Left forelimb (tissue), 1 donor: ENCODE measurements around the gene SIVA1.

Experiments
- DNase-seq: peaks from one replicate; pipeline ENCODE4 v3.0.0-alpha.2; 2018; ENCODE audit warnings: low spot score

Gene SIVA1

DNA sequence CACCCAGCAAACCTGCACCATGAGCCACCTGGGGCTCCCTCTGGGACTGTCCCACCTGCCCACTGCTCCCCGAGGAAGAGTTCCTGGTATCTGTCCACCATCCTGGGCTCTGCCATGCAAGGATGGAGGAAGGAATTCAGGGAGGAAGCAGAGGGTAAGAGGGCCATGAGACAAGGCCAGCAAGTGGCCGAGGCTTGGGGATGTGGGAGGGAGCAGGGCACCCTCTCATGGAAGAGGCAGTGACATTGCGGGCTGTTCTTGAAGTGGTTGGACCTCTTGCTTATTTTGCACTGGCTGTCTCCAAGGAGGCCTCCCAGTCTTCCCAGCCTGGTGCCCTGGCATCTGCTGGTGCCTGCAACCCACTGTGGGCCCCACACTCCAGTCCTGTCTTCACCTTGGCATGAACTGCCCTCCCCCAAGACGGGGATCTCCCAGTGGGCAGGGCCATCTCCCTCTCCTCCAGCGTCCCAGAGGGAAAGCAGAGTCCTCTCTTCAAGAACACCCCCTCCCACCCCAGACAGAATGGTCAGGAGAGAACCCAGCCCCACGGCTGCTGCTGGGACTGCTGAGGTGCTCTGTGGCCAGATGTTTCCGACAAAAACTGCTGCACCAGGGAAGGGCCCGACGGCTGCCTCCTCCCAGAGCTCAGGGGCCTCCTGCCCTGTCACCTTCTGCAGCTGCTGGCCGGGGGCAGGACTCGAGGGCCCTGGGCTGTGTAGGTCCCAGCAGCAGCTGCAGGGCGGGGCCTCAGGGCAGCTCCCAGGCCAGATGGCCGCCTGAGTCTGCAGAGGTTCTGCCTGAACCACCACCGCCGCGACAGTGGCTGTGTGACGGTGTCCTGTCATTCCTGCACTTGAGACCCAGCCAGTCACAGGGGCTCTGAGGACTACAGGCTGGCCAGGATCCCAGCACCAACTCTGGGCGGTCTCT is 44.4 kb downstream of the SIVA1 start:
- no peak for DNase-seq

DNA sequence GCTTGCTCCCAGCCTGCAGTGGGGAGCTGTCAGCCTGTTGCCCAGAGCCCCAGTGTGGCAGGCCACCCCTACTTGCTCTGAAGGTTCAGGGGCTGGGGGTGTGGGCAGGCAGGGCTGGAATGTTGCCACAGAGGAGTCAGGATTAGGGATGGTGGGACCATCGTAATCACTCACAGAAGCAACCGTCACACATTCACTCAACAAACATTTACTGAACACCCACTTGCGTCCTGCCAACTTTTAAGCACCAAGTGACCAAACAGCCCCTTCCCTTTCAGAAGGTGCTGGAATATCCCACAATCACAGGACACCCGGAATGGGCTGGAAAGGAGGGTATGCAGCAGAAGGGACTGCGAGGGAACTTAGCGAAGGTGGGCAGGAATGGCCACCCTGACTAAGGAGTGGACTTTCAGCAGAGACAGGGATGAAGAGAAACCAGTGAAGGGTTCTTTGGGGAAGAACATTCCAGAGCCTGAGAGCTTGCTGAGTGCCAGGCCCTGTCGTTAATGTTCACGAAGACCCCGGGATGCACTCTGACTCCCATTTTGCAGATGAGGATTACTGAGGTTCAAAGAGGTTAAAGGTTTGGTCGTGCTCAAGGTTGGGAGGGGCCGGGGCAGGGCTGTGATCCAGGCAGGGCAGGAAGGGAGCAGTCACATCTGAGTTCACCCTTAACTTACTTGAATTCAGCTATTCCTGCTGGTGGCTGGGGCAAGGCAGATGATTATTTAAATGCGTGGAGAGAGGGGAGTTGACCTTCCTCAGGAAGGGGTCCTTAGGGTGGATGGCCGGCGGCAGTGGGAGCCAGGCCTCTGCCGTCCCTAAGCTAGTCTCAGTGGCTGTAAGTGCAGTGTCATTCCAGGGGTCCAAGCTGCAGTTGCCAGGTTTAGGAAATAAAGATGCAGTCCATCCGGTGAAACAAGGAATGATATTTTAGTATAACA is 45.6 kb downstream of the SIVA1 start:
- DNase-seq: no peak

DNA sequence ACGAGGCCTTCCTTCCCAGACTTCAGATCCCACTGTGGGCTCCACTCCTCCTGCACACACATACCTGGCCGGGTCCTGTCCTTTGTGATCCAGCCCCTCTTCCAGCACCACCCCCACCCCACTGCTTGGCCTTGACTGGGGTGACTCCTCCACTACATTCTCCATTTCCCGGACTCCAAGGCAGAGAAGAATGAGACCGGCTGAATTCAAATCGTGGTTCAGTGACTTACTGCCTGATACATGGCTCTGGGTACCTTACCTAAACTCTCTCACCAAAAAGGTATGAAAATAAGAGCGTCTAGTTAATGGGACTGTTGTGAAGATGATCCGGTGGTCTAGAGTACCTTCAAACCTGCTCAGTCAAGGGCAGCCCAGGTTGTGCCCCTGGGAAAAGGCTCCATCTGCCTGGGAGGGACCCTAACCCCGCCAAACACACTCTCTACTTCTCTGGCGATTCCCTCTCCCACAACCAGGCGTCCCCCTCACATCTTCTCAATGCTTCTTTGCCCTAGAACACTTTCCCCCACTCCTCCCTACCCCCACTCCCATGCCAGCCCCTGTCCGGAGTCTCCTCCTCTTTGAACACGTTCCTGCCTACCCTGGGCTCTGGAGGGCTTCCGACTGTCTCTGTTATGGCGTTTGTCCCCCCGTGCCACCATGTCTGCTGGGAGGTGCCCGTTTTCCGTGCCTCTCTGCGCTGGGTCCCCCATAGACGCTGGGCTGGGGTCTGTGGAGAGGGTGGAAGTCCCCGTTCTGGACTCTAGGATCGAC is 46.5 kb downstream of the SIVA1 start:
- no peak for DNase-seq

DNA sequence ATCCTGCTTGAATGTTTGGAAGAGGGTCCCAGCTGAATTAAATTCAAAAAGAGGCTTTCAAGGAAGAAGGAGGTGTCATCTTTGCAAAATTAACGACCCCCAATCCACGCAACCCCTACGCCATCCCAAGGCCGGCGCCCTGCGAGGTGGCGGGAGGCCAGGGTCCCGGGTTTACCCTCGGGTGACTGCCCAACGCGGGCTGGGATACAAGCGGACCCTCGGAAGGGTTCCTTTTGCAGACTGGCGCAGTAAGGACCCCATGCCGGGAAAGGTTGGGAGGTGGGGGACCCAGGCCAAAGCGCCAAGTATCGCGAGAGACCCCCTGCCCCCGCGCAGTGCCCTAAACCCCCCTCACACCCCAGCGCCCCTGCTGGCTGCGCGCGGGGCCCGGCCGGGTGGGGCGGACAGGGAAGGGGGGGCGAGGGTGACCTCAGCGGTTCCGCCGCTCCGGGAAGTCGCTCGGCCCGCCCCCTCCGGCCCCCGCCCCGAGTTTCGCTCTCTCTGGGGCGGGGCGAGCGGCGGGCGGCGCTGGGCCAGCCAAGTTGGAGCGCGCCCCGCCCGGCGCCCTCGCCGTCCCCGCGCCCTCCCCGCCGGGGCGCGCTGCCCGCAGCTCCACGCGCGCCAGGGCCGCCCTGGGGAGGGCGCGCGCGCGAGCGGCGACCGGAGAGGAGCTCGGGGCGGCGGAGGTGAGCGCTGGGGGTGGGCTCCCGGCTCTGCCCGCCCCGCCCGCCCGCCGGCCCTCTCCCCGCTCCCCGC is 47.2 kb downstream of the SIVA1 start:
- DNase-seq: peak; percentile 87

DNA sequence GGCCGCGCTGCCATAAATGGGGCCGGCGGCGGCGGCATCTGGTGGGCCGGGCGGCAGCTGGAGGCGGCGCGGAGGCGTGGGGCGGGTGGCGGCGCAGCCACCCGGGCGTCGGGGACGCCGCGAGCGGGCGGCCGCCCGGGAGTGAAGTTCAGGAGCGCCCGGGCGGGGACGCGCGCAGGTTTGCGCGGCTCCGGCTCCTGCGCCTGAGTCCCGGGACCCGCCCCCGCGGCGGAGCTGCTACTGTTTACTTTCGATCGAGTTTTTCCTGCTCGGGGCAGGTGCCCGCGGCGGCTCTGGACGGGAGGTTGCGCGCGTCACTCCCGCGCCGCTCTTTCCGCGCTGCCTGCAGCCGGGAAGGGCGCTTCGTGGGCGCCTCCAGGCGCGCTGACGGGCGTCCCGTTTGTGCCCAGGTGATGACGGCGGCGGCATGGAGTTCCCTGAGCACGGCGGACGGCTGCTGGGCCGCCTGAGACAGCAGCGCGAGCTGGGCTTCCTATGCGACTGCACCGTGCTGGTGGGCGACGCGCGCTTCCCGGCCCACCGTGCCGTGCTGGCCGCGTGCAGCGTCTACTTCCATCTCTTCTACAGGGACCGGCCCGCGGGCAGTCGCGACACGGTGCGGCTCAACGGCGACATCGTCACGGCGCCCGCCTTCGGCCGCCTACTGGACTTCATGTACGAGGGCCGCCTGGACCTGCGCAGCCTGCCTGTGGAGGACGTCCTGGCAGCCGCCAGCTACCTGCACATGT is 48.0 kb downstream of the SIVA1 start, which contains the start of gene ZBTB42:
Gene ZBTB42 (plus strand): TSS at position 331 of the 749 bp plus-strand sequence. CDS start 97 bp downstream, at position 428.
- DNase-seq: no peak

DNA sequence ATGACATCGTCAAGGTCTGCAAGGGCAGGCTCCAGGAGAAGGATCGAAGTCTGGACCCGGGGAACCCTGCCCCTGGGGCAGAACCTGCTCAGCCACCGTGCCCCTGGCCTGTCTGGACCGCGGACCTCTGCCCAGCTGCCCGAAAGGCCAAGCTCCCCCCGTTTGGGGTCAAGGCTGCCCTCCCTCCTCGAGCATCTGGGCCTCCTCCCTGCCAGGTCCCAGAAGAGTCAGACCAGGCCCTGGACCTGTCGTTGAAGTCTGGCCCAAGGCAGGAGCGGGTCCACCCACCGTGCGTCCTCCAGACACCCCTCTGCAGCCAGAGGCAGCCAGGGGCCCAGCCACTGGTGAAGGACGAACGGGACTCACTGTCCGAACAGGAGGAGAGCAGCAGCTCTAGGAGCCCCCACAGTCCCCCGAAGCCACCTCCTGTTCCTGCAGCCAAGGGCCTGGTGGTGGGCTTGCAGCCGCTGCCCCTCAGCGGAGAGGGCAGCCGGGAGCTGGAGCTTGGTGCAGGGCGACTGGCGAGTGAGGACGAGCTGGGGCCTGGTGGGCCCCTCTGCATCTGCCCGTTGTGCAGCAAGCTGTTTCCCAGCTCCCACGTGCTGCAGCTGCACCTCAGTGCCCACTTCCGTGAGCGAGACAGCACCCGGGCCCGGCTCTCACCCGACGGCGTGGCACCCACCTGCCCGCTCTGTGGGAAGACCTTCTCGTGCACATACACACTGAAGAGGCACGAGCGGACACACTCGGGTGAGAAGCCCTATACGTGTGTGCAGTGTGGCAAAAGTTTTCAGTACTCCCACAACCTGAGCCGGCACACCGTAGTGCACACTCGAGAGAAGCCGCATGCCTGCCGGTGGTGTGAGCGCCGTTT is 48.8 kb downstream of the SIVA1 start:
- no peak for DNase-seq

DNA sequence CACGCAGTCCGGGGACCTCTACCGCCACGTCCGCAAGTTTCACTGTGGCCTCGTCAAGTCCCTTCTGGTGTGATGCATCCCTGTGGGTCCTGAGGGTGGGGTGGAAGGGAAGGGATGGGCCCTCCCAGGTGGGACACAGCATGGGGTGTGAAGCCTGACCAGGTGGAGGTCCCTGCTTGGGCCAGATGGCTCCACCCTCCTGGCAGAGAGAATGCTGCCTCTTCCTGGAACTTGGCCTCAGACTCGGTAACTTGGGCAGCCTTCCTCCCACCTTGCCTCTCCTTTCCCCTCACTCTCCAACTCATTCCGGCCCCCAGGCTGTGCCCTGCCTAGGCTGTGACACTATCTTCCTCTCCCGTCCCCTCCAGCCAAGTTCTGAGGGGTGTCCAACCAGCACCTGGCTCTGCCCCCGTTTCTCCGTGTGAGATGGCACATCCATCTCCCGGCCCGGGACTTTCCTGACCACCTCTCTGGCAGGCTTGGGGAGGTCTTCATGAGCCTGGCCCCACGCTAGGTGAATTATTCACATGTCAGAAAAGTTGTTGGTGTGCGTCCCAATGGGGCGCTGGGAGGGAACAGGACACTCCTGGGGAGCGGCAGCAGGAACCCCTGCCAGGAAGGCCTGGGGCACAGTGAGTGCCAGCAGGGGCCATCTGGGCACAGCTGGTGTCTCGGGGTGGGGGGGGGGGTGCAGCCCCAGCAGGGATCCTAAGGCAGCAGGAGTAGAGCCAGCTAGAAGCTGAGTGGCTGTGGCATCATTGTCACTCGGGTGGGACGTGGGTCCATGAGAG is 49.6 kb downstream of the SIVA1 start:
- no peak for DNase-seq

DNA sequence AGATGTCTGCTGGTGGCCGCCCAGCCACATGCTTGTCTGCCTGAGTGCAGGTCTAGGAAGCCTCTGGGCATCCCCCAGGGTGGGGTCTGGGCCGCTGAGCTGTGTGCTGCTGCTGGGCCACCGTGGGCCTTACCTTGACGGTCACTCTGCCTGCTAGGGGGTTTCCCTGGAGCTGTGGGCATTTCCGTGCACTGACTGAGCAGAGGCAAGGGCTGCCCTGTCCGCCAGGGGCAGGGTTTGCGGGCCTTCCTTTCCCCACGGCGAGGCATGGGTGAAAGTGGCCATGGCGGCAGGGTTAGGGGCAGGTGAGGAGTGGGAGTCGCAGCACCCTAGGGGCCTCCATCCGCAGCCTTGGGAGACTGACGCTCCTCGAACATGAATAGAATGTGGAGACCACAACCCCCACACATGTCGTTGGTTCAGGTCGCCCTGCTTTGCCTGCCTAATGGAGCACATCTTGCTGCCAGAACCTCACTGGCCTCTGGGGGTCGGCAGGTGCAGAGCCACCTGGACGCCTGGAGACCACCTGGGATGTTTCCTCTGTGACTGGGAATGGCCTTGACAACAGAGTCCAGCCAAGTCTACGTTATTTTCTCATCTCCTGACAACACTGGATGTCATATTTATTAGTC is 50.4 kb downstream of the SIVA1 start:
- DNase-seq: no peak

DNA sequence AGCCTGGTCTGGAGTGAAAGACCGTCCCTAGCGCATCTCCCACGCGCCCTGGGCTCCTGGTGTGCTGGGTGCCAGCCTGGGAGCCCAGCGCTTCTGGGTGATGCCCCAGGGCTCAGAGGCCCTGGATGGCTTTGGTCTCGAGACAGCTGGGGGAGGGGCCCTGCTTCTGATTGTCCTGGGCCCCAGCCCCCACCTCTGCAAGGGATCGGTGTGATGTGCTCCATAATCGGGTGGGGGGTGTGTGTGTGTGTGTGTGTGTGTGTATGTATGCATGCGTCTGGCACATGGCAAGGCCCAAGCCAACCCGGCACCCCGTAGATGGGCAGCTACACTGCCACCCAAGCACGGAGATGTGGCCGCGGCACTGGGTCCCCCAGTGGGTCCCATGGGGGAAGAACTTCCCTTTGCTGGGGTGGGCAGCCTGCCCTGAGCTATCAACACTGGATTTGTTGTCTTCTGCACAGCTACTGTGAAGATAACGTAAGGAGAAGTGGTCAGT is 51.0 kb downstream of the SIVA1 start:
- no peak for DNase-seq

DNA sequence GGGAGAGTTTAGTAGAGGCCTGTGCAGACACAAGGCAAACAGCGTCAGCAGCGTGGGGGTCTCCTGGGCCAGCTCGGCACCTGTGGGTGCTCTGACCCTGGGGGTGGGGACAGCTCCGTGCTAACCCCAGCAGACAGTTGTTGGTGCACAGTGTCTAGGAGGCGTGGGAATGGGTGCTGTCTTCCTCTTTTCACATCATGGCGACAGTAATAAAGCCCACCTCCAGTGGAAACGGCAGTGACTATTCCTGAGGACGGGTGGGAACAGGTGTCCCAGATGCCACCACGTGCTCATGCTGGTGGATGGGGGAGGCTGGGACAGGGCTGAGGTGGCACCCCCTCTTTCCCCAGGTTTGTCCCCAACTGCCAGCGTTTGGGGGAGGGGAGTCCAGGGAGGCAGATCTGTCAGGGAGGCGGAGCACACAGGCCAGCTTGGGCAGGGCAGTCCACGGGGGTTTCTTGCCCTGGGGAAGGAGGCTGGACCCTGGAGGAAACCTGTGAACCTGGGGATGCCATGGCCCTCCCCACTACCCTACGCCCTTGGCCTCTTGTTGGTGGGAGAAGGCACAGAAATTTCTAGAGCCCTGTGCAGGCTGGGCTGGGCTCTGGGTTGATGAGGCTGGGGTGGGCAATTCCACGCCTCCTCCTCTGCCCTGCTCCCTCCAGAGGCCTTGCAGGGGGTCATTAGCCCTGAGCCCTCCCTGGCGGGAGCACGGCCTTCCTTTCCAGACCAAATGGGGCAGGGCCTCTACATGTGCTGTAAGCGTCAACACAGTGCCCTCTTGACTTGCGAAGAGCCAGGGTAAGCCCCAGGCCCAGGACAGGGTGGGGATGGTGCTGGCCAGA is 51.8 kb downstream of the SIVA1 start:
- DNase-seq: no peak

DNA sequence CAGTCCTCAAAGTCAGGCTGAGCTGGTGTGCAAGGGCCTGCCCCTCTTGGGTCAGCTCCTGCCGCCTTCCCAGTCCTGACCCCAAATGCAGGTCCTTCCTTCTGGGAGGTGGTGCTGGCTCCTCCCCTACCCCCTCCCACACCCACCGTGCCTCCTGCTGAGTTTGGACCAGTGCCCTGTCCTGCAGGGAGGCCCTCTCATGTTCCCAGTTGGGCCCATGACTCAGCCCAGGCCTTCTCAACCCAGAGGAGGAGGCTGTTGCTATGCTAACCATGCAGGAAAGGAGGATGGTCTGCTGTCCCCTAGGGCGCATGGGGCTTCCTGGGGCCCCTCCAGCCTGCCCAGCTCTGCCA is 52.4 kb downstream of the SIVA1 start:
- no peak for DNase-seq

DNA sequence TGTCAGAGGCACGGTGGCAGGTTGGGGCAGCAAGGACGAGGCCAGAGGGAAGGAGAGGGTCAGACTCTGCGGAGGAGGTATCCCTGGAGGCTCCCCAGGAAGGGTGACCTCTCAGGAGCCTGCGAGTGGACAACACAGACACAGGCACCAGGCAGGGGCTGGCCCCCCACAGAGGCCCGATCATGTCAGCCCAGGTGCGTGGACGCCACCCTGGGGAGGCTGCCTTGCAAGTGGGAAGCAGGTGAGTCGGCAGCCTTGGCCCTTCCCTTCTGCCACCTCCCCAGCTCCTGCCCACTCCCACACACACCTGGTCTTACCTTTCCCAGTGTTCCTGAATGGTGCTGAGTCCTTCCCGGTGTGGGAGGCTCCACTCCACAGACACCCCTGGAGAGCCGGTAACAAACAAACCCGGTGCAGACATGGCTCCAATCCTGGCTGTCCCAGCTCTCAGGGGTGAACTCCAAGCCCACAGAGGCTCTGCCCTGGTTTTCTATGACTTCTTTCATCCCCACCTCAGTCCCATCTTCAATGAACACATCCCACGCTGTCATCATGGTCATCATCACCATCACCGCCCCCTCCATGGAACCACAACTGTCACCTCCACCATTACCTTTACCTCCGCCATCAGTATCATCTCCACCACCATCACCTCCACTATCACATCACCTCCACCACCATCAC is 53.1 kb downstream of the SIVA1 start:
- no peak for DNase-seq

DNA sequence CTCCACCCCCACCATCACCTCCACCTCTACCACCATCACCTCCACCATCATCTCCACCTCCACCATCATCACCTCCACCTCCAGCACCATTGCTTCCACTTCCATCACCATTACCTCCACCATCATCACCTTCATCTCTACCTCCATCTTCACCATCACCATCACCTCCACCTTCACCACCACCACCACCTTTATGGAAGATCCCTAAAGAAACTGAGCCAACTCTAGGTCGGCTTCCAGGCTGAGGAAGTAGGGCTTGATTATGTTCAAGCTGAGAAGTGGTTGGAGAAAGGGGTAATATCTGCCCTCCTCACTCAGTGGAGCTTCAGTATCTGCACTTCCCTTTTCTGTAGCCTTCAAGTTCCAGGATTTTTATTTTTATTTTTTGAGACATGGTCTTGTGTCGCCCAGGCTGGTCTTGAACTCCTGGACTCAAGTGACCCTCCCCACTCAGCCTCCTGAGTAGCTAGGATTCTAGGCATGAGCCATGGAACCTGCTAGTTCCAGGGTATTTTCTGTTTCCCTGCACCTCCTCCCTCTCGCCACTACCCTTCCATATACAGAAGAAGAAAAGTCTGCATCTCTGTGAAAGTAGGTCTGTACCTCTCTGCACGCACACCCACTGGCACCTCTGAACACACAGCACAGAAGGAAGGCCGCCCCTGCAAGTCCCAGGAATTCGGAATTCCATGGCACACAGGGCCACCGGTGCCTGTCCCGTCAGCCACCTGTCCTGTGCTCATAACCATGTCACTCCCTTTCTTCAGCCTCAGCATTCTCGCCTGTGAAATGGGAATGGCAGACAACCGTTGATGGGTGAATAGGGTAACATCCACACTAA is 53.9 kb downstream of the SIVA1 start:
- DNase-seq: no peak

DNA sequence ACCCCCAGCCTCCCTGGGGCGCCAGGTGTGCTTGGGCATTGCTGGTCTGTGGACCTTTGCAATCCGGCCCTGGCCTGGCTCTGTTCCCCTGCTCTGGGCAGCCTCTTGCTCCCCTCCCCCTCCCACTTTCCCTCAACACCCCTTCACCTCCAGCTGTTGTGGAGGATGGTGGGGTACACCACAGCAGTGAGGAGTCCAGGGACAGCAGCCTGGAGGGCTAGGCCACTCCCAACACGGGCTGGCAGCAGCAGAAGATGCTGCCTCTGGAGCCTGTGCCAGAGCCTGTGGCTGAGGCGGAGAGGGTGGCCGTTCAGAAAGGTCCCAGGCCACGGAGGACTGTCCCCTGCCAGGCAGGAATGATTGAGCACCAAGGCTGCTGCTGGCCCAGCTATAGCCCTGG is 55.5 kb downstream of the SIVA1 start:
- DNase-seq: no peak
